Measurements from ENCODE around the gene NRM.

The NRM gene

DNA sequence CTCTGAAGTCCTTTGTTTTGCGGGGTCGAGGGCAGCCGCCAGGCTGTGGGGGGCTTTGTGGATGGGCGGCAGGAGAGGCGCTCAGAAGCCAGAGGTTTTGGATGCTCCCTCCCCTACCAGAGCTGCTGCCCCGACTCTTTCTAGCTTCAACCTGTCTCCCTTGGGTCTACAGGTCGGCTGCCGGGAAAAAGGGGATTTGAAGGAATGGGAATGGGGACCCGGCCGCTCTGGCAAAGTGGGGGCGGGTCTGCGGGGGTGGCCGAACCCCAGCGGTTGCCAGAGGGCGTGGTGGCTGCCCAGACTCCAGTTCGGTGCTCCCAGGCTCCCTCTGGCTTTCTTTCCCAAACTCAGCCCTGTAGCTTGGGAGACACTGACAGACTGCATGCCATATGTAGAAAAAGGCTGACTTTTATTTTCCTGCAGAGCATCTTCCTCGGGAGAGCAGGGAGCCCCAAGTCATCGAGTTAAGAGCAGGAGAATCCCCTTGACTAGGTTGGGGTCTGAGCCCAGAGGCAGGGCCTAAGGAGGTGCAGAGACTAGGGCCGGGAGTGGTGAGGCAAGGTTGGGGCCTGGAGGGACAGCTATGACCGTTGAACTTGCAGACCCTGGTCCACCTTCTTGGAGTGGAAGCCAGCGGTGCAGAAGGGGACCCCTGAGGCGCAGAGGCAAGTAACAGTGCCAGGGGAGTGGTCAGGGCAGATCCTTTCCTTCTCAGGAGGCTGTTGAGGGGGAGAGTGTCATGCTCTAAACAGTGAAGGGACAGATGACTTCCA lies 2.9 kb downstream of the NRM start:
- no peak for DNase-seq

DNA sequence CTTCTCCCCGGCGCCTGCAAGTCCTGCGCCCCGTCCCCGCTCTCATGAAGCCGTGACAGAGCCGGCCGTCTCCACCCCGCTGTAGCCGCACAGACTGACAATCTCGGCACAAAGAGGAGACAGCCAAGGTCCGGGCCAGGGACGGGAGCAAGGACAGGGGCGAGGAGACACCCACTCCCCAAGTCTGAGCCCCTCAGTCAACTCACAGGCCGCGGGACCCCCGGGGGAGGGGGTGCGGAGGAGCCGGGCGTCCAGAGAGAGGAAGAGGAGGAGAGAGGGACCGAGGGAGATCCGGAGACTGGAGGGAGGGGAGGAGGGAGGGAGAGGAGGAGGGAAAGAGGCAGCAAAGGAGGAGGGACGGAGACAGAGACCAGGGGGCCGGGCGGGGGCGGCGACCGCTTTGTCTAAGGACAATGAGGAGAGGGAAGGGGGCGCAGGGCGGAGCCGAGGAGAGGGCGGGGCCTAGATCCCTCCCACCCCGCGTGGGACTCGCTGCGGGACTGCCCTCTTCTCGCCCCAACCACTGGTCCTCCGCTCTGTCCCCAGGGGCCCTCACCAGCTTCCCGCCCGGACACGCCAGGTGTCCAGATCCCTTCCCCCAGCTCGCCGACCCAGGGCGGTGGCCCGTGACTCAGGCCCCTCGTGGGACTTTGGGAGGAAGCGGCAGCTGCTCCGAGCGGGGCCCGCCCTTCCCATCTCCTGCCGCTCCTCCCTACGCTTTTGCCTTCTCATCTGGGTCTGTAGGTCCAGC lies 3.7 kb downstream of the NRM start:
- DNase-seq = peak; percentile 96

DNA sequence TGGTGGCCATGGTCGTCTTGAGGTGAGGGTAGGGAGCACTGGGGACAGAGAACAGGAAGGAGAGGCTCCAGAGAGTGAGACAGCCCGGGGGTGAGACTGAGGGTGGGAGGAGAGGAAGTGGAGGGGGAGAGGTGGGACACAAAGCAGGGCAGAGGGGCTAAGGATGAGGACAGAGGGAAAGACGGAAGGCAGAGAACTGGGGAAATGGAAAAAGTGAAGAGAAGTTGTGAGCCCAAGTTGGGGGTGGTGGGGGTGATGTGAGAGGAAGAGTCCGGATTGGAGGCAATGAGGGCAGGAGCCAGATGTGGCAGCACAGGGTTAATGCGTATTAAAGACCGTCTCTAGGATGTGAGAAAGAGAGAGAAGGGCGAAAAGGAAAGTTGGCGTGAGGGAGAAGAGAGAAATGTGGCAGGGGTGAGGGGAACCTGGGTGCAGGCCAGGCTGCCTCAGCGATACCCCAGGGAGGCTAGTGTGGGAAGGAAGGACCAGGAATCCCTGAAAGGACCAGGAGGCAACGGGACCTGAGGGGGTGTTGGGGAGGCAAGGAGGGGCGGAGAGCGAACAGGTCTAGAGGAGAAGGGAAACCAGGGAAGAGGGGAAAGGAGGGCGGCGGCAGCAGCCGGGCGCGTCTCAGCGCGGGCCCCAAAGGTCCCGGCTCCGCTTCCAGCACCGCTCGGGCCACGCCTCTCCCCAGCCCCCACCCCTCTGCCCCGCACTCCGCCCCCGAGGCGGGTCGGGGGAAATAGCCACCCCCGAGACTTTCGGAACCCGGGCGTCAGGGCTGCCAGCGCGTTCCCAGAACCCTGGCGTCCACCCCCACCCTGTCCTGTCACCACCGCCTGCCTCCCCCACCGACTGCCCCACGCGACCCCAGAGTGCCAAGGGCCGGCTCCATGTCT lies 4.5 kb downstream of the NRM start, which contains the start of gene PPP1R18:
TSS of gene PPP1R18 (minus strand) at position 637 of the 899 bp plus-strand sequence. CDS start at position 10, 627 bp downstream.
- DNase-seq = peak; percentile 88

DNA sequence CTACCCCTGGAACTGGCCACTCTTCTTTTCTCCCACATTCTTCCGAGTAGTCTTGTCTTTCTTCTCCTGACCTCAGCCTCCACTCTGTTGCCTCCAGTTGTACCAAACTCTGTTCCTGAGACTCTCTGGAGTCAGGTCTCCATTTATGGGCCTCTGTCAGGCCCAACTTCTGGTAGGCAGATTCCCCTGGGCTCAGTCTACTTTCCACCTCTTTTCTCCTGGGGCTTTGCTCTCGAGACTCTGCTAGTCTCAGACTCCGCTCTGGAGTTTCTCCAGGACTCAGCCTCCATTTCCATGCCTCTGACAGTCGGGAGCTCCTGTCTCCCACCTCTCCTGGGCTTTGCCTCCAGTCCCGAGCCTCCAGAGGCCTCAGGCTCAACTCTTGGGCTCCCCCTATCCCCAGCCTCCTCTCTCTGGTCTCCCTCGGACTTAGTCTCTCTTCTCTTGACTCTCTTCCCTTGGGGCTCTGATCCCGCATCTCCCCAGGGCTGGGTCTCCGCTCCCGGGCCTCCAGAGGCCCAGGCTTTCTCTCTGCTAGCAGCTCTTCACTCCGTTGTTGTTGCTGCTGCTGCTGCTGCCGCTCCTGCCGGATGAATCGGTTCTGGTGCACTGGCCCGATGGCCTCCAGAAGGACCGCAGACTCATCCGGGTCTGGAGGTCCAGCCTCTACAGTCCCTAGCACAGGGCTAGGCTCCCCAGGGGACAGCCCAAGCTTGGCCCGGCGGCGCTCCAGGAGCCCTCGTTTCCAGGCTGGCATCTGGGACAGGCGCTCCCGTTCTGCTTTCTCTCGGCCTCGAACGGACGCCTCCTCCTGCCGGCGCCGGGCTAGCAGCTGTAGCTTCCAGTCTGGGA lies 5.4 kb downstream of the NRM start:
- peak; percentile 42 for DNase-seq

DNA sequence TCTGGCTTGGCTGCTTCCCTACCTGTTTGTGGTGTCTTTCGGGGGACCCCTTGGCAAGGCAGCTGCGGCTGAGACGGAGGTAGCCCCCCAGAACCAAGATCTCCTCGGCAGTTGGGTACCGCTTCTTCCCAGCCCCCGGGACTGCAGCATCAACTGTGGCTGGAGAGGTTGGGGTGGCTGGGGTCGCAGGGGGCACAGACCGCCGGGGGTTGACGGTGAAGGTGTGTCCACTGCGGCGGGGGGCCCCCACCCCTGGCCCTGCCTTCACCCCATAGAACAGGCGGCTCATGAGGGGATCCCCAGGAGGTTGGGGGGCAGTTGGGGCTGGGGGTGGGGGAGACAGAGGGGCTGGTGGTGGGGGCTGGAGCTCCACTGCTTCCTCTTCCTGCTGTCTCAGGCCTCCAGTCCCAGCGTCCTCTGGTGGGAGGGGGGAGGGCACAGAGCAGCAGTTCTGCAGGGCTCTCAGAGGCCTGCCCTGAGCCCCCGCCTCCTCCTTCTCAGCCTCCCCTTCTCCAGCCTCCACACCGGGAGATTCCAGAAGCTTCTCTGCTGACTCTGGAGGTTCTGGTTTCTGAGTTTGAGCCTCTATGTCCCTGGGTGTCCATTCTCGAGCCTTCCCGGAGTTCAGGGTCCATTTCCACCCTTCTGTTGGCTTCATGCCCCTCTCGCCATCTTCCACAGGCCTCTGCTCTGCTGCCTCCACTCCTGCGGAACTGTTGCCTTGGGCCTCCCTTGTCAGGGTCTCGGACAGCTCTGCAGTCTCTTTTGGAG lies 6.2 kb downstream of the NRM start:
- DNase-seq = peak; percentile 79

DNA sequence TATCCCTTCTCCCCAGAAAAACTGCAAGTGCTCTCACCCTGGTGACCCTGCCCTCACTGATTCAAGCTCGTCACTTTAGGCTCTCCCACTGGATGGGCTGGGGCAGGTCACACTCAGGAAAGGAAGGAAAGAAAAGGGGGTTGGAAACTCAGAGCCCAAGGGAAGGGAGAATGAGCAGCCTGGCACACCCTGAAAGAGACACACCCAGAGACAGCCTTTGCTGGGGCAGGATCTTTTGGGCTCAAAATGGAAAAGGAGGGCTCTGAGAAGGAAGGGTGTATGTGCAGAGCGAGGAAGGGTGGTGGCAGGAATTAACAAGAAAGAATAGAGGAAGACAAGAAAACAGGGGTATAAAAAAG lies 6.8 kb downstream of the NRM start:
- no peak for DNase-seq

DNA sequence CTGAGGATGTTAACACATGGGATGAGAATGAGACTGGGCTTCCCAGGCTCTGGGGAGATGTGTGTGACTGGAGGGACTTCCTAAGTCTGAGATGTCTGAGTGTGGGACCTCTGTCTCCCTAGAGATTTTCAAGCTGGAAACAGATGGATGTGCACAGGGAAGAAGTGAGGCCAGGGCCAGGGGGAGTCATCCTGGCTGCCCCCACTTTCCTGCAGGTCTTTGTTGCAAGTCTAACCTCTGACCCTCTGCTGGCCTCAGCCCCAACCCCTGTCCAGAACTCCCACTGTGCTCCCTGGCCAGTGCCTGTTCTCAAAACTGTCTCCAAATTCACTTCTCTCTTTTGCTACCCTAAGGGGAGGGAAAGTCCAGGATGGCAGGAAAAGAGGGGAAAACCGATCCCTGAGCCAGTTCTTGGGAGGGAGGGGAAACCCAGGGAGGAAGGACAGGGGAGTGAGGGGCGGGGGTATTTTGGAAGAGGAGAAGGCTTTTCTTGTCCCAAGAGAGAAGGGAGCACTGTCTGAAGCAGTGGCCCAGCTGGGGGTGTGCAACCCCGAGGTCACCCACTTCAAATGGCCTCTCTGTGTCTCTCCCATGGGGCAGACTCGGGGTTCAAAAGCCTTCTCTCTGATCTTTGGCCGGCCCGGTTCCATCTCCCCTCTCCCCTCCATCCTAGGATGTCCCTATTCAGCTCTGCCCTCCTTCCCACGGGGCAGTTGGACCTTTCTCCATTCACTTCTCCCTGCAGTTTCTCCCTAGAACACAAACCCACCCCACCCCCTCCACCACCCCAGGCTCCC lies 7.4 kb downstream of the NRM start:
- DNase-seq = peak; percentile 83

DNA sequence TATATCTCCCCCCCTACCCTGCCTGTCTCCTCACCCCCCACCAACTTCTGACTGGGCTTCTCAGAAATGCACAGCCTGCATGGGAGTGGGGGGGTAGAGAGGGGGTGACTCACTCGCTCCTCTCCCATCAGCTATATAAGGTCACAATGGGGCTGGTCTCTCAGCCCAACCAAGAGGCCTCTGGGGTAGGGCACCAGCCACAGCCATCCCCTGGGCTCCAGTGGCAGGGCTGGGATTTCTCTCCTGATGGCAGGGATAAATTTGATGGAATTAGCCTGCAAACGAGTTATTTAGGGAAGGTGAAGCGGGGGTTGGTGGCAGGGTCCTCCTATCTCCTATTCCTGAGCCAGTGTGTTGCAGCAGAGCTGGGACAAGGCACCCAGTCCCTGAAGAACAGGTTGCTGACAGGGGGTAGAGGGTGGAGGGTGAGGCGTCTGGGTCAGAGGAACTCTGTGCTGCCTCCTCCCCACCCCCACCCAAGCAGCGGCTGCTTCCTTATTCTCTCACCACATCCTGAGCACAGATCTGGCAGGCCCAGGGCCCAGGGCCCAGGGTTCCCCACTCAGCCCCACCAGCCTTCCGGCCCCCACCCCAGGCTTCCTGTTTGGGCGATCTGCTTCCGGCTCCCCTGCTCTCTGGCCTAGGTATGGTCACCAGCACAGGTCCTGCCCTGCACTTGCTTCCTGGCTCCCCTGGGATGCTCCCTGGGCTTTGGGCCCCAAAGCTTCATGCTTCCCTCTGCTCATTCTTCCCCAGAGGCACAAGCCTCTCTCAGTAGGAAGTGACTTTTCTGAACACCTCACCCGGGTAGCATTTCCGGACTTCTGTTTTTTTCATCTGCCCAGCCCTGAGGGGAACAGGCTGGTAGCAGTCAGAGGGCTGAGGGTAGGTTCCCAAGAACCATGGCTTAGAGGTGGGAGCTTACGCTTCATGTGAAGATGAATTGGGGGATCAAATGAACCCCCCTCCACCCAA lies 8.4 kb downstream of the NRM start:
- DNase-seq = peak; percentile 82

DNA sequence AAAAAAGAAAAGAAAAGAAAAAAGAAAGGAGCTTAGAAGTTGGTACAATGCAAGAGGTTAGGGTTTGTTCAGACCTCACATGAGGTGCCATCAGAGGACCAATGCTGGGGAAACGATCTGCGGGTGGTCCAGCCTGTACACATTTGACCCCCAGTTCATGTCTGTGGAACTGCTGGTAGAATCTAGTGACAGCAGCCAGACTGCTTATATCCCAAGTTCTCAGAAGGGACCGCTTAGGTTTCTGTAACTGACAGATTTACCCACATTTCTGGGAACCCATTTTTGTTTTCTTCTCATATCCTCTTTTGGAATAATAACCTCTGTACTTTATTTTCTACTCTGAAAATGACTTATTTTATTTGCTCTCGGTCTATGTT lies 9.0 kb downstream of the NRM start:
- no peak for DNase-seq

DNA sequence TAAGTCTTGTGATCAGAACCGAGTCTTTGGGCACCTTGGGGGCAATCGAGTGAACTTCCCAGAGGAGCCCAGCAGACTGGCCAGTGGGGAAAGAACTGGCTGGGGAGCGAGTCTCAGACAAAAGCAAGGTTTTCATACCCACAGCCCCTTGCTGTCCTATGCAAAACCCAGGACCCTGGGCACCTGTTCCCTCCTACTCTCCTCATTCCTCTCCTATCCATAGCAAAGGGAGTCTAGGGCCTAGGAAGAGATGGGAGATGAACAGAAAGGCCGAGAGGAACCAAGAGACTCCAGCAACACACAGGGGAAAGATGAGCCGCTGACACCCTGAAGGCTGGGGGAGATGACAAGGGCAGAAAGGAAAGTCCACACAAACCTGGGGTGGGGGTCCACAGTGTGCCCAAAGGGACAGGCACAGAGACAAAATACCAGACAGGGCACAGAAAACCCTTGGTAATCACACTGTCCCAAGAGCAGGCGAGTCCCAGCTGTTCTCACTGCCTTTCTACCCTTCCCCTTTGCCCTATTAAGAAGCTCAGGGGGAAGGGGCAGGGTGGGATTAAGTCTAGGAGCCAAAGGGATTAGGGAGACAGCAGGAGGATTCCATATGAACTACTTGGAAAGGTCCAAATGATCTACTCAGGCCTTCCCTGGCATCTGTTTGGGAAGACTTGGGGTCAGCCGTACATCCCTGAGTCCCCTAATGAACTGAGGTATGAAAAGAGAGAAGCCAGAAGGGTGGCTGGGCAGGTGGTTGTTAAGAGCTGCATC lies 10.8 kb downstream of the NRM start:
- no peak for DNase-seq

DNA sequence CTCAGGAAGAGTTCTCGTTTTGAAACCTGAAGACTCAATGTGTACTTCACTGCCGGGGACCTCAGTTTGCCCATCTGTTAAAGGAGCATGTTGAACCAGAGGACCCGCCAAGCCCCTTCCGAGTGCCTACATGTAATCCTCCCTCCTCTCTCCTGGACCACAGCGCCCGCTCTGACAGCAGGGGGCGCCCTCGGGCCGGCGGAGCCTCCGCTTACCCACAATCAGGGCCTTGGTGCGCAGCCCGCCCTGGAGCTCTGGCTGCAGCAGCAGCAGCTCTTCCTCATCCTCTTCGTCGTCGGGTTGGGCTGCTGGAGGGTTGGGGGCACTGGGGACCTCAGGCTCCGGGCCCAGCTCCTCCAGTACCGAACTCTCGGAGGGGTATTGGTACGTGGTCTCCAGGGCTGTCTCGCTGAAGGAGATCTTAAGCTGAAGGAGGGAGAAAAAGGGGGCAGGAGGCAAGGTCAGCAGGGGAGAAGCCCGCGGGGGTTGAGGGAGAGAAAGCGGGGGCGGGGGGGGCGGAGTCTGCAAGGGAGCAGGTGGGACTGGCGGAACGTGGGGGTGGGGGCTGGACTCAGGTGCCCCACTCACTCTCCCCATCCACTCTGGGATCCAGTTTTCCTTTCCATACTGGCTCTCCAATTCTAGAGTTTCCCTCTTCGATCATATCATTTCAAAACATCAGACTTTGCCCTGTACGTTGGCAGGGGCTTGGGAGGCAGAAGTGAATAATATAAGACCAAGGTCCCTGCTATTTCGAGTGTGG lies 11.6 kb downstream of the NRM start:
- DNase-seq = peak; percentile 89

DNA sequence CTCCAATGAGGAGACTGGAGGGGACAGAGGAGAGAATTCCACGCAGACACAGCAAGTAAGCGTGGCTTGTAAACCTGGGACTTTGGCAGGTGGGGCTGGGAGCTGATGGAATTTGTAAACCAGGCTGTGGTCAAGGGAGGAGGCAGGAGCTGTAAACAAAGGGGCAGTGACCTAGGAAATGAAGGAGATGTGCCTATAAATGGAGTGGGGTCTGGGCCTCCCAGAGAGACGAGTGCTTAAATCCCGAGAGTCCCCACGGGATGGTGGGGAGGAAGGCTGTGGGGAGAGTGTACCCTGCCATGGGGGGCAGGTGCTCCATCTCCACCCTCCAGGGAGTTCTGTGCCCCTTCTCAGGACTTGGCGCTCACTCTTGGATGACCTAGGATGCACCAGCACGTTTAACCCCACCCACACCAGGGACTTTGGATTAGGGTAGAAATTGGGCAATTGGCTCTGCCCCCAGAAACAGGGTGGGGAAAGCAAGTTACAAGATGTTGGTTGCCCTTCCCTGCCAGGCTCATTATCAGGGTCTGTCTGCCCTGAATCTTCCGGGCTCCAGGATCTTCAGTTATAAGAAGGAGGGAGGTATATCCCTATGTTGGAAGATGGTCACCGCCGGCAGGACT lies 14.0 kb downstream of the NRM start:
- no peak for DNase-seq

DNA sequence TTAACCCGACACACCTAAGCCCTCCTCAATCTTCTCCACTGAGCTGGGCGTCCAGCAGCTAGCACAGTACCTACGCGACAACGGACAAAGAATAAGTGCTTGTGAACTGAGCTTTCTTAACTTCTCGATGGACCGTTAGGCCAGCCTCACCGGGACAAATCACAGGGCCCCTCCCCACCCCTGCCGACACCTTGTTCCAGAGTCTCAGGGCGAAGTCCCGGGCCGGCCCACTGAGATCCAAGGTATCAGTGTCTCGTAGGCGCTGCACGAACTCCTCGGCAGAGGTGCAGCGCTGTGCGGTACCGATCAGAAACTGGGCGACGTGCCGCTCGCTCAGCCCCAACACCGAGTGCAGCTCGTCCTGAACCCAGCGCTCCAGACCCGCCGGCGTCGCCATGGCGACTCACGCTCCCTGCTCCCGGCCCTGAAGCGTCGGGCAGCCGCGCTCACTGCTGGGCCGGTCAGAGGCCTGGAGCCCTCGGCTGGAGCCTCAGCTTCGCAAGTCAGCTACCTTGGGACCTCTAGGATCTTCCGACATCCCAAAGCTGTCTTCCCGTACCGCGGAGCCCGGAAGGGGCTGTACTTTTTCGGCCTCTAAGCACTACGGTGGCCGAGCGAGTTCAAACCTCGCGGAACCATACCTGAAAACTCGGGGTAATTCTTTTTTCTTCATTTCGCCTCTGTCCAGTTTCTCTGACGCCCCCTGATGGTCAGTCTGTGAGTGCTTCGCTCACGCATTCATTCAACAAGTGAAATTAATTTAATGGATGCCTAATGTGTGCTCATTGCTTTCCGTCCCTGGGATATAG lies 18.1 kb downstream of the NRM start, which contains the start of gene DHX16:
TSS of gene DHX16 (minus strand) at position 562 of the 809 bp plus-strand sequence. CDS start at position 397, 165 bp downstream.
- peak; percentile 98 for DNase-seq

DNA sequence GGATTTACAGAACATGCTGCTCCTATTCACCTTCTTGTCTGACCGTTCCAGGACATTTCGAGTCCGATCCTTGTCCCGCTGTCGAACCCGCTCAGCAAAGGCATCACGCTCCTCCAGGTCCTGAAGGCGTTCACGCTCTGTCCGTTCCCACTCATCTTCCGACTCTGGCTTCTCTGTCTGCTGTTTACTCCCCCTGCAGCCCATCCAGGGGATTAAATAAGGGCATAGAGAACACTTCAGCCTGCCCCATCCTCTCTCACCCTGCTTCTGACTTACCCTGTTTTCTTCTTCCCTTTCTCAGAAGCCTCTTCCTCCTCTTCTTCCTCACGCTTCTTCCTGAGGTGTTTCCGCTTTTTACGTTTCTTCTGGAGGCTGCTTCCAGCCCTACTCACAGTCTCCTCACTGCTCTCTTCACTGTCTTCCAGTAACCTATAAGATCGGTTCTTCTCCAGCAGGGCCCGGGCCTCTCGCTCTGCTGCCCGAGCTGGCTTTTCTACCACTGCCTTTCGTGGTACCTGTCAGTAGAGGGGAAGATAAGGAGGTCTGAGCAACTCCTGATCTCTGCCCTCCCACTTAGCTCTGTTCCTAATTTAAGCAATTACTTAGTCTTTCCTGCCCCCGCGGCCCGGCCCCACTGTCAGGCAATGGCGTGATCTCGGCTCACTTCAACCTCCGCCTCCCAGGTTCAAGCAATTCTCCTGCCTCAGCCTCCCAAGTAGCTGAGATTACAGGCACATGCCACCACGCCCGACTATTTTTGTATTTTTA lies 19.8 kb downstream of the NRM start:
- no peak for DNase-seq

DNA sequence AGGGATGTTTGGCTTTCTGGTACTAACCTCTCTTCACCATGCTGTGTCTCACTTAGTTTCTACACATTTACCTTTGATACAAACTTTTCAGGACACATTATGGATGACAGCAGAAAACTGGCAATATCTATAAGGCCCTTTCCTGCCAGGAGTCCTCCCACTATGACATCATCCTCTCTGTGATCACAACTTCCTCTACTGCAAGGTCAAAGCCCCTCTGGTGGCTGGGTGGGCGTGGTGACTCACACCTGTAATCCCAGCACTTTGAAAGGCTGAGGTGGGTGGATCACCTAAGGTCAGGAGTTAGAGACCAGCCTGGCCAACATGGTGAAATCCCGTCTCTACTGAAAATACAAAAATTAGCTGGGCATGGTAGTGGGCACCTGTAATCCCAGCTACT lies 24.5 kb downstream of the NRM start:
- peak; percentile 45 for DNase-seq

Measured in suppressor macrophage treated with lipopolysaccharide for 4 hours (primary cell).